ENCODE measurements around the gene DTHD1. TPM values are rescaled to one million over a fixed set of nuclear protein-coding genes. Genes with fewer than 3 reads are reported as not detected.

DTHD1 gene
- total and polyA plus RNA-seq, 8 donors = 0.38 to 6.4 (median 4.3) TPM

DNA sequence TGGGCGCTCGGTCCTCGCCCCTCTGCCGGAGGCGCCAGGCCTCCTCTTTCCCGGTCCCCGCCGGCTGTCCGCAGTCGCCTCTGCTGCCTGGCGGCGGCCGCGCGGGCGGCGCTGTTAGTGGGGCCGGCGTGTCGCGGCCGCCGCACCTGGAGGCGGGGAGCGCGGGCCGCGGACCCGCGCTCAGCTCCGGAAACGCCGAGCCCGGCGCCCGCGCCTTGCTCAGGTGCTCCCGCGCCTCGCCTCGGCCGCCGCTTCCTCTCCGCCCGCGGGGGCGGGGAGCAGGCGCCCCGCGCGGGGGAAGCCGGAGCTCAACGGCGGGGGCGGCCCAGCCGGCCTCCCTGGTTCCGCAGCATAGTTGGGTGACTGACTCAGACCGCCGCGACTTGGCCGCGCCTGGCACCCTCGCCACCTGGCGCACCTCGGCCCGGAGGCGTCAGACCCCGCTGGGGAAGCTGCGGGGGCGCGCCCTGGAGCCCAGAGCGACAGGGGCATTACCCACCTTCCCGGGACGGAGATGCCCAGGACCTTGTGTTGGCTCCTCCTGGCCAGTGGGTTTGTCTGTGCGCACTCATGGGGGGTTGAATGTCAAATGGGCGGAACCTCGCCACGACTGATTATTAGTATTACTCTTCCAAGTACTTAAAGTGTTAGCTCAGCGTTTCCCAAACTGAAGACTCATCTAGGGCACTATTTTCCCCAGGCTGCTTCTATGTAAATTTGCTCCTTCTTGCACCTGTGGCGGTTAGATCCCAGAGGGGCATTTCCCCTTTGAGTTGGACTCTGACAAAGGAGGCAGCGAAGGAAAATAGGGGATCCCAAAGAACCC, 36.9 kb upstream of the DTHD1 start, which contains the start of gene ARAP2:
TSS of gene ARAP2 (minus strand) at position 258 of the 826 bp plus-strand sequence. CDS start 15,028 bp downstream, outside the sequence.
- Histone ChIP-seq H3K27me3 (no peaks in the 10 kb centered on the region), H3K27ac (peak within 1 kb of the TSS; percentile 87 to 95), H3K36me3 (no peaks in the 10 kb centered on the region)

DNA sequence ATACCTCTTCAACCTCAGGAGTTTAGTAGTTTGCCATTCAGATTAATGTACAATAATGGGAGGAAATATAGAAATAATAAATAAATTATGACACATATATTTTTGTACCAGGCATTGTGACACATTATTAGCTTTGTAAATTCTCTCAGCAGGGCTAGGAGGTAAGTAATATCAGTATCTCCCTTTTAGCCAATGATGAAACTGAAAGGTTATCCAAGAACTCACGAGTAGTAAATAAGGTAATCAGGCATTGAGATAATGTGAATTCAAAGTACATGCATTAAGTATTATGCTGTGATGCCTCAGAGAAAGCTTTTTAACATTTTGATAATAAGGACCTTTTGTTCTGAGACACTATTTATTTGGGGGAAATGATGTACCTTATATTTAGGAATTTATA, 31.8 kb upstream of the DTHD1 start:
- H3K27me3 ChIP-seq = no peaks in the 10 kb centered on the region
- no peaks in the 10 kb centered on the region for H3K9me3 ChIP-seq
- no peak overlapping the region for H3K27ac ChIP-seq
- no peak for ATAC-seq
- H3K36me3 ChIP-seq = no peaks in the 10 kb centered on the region
- TF ChIP-seq, protein P1, sequence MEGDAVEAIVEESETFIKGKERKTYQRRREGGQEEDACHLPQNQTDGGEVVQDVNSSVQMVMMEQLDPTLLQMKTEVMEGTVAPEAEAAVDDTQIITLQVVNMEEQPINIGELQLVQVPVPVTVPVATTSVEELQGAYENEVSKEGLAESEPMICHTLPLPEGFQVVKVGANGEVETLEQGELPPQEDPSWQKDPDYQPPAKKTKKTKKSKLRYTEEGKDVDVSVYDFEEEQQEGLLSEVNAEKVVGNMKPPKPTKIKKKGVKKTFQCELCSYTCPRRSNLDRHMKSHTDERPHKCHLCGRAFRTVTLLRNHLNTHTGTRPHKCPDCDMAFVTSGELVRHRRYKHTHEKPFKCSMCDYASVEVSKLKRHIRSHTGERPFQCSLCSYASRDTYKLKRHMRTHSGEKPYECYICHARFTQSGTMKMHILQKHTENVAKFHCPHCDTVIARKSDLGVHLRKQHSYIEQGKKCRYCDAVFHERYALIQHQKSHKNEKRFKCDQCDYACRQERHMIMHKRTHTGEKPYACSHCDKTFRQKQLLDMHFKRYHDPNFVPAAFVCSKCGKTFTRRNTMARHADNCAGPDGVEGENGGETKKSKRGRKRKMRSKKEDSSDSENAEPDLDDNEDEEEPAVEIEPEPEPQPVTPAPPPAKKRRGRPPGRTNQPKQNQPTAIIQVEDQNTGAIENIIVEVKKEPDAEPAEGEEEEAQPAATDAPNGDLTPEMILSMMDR (IDR thresholded peaks at IDR 0.05) = no peak
- peaks cover 0 to 14% of the 10 kb centered on the region in 2 donors for H3K4me1 ChIP-seq
- intact Hi-C loops (cut with DNase I) = no loop called here
- H3K4me3 ChIP-seq = no peak overlapping the region
- no peak for DNase-seq

More for the DNA sequence above, 36.9 kb upstream of the DTHD1 start, which contains the start of gene ARAP2:
- ATAC-seq = peak; percentile 88
- TF ChIP-seq, protein P1 (IDR thresholded peaks at IDR 0.05) = no peak
- intact Hi-C loops (cut with DNase I) = no loop called here
- Histone ChIP-seq H3K9me3 (no peaks in the 10 kb centered on the region), H3K4me3 (peak within 1 kb of the TSS; percentile 52 to 75), H3K4me1 (peaks cover 0 to 34% of the 10 kb centered on the region in 2 donors)
- DNase-seq = peak; percentile 18 to 95 (median 64)

DNA sequence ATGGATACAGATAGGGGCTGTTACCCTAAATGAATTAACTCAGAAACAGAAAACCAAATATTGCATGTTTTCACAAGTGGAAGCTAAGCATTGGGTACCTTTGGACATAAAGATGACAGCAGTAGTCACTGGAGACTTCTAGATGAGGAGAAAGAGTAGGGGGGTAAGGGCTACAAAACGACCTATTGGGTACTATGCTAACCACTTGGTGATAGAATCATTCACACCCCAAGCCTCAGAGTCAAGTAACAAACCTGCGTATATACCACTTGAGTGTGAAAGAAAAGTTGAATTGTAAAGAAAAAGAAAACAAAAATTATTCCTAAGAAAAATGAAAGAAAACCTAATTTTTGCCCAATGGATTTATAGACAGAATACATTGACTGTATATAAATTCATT, 29.4 kb upstream of the DTHD1 start:
- H3K36me3 ChIP-seq = no peaks in the 10 kb centered on the region
- H3K27me3 ChIP-seq = no peaks in the 10 kb centered on the region
- no peak overlapping the region for H3K4me3 ChIP-seq
- peaks cover 0 to 18% of the 10 kb centered on the region in 2 donors for H3K4me1 ChIP-seq
- no peaks in the 10 kb centered on the region for H3K9me3 ChIP-seq
- DNase-seq = no peak
- no peak for ATAC-seq
- no peak overlapping the region for H3K27ac ChIP-seq
- intact Hi-C loops (cut with DNase I) = no loop called here
- TF ChIP-seq, protein P1 (IDR thresholded peaks at IDR 0.05) = no peak

DNA sequence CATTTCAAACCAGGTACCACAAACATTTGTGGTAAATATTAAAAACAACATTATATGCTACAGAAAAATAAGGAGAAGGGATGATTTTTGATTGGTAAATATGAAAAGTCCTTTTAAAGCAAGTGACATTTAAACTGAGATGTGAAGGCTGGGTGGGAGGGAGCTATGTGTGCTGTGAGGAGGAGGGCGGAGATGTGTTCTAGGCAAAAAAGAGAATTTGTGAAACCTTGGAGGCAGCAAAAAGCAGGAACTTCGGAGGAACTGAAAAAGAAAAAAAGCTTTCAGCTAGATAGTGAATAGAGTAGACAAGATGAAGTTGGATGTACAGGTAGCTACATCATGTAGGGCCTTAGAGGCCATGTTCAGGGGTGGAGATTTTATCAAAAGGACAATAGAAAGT, 27.0 kb upstream of the DTHD1 start:
- Histone ChIP-seq H3K4me1 (peaks cover 0 to 18% of the 10 kb centered on the region in 2 donors), H3K27me3 (no peaks in the 10 kb centered on the region), H3K4me3 (no peak overlapping the region), H3K27ac (no peak overlapping the region), H3K9me3 (no peaks in the 10 kb centered on the region), H3K36me3 (no peaks in the 10 kb centered on the region)
- ATAC-seq (no peak), DNase-seq (no peak)
- TF ChIP-seq, protein P1 (IDR thresholded peaks at IDR 0.05) = no peak
- intact Hi-C loops (cut with DNase I) = no loop called here

DNA sequence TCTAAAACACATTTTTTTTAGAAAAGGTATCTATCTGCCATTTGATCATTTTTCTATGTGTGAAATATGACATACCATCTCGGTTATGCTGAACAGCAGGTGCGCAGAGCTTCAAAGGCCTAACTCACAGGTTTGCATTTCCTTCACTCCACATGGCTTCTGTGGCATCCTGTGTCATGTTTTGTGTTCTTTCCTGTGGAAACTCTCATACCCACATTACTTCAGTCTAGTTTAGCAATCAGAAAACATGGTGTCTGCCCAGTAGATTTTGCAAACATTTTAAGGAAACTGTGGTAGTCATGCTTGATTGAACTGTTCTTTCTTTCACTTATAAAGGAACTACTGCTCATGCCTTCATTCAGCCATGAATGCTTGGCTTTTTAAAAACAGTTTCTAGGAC, 25.8 kb upstream of the DTHD1 start:
- TF ChIP-seq, protein P1 (IDR thresholded peaks at IDR 0.05) = no peak
- intact Hi-C loops (cut with DNase I) = no loop called here
- no peaks in the 10 kb centered on the region for H3K27me3 ChIP-seq
- DNase-seq (no peak), ATAC-seq (peak; percentile 52)
- no peaks in the 10 kb centered on the region for H3K36me3 ChIP-seq
- H3K27ac ChIP-seq = peak overlapping the region in 1 of 2 donors; percentile 73
- H3K4me1 ChIP-seq = peaks cover 0 to 18% of the 10 kb centered on the region in 2 donors
- no peaks in the 10 kb centered on the region for H3K9me3 ChIP-seq
- H3K4me3 ChIP-seq = no peak overlapping the region

All from left lung (tissue), 10 donors.